BJ (cell line): Measurements from ENCODE around the gene SDK1. TPM values are rescaled to one million over a fixed set of nuclear protein-coding genes. Genes with fewer than 3 reads are reported as not detected.

Experiments
- CTCF ChIA-PET: fragments of 350-600 bp; formaldehyde crosslinking; extraction: SDS; loops from one replicate; lab custom pipeline; 2021; ENCODE audit warnings: antibody characterized with exemption, inconsistent platforms; lab: Yijun Ruan, JAX
- POLR2A ChIA-PET: fragments of 300-600 bp; sonication (Branson Sonifier 250); formaldehyde crosslinking; extraction: SDS; loops from one replicate; lab custom pipeline; 2021; ENCODE audit warnings: antibody characterized with exemption; lab: Charles Lee
- DNase-seq: peaks from one replicate; pipeline ENCODE4 v3.0.0-alpha.2; 2011; ENCODE audit warnings: low read depth
- H3K27me3 ChIP-seq: 2 replicates; pipeline ENCODE4 v1.6.0; 2011; ENCODE audit warnings: low read length; ENCODE audit not compliant: control insufficient read depth, insufficient read depth
- H3K36me3 ChIP-seq: 2 replicates; pipeline ENCODE4 v1.5.1; 2011; ENCODE audit warnings: low read length; ENCODE audit not compliant: control insufficient read depth, insufficient read depth
- H3K4me3 ChIP-seq: 2 replicates; pipeline ENCODE4 v1.5.1; 2011; ENCODE audit warnings: low read depth, mild to moderate bottlenecking, control low read depth, low read length
- polyA plus RNA-seq: library from polyadenylated mRNA; depleted of rRNA; stranded (reverse); fragments of >200 nt; gene quantifications from 2 replicates; pipeline ENCODE4 v1.2.3, GENCODE V29; 2011
- TF ChIP-seq, protein P1 (sequence below): IDR thresholded peaks from 2 replicates; pipeline ENCODE4 v1.5.1; 2011; ENCODE audit warnings: low read depth, mild to moderate bottlenecking, control low read depth, inconsistent platforms, low read length, moderate library complexity; ENCODE audit not compliant: insufficient read depth

SDK1 gene
- polyA plus RNA-seq, 1 experiment: 0.01 TPM

GRCh38 chr7:4069268-4070095 lies 768.4 kb downstream of the SDK1 start:
- CTCF ChIA-PET: no interaction called here
- no peak overlapping the region for H3K4me3 ChIP-seq
- H3K27me3 ChIP-seq: no peaks in the 10 kb centered on the region
- POLR2A ChIA-PET: no interaction called here
- H3K36me3 ChIP-seq: no peaks in the 10 kb centered on the region
- no peak for DNase-seq
- TF ChIP-seq, protein P1, sequence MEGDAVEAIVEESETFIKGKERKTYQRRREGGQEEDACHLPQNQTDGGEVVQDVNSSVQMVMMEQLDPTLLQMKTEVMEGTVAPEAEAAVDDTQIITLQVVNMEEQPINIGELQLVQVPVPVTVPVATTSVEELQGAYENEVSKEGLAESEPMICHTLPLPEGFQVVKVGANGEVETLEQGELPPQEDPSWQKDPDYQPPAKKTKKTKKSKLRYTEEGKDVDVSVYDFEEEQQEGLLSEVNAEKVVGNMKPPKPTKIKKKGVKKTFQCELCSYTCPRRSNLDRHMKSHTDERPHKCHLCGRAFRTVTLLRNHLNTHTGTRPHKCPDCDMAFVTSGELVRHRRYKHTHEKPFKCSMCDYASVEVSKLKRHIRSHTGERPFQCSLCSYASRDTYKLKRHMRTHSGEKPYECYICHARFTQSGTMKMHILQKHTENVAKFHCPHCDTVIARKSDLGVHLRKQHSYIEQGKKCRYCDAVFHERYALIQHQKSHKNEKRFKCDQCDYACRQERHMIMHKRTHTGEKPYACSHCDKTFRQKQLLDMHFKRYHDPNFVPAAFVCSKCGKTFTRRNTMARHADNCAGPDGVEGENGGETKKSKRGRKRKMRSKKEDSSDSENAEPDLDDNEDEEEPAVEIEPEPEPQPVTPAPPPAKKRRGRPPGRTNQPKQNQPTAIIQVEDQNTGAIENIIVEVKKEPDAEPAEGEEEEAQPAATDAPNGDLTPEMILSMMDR: no peak

DNA sequence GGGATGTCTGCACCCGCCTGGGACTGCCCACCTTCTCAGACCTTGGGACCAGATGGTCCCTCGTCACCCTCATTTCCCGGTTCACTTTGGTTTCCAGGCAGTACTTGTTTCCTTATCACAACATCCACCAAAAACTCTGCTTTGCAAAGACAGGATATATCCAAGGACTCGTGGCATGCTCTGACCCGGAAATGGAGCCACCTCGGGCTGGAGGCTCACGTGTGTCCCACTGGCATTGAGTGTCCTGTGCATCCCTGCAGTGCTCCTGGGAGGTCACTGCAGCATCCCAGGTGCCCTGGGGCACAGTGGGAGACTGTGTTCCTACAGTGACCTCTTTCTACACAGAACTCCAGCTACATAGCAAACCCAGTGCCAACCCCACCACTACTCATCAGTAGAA lies 769.2 kb downstream of the SDK1 start:
- H3K4me3 ChIP-seq: no peak overlapping the region
- ChIA-PET POLR2A (no interaction called here), CTCF (no interaction called here)
- H3K27me3 ChIP-seq: no peaks in the 10 kb centered on the region
- H3K36me3 ChIP-seq: no peaks in the 10 kb centered on the region
- no peak for DNase-seq
- TF ChIP-seq, protein P1: no peak

GRCh38 chr7:4071370-4072058 lies 770.5 kb downstream of the SDK1 start:
- no peak for DNase-seq
- CTCF ChIA-PET: interaction anchor here (0.6 to 1.2 kb wide), 2 partner anchors 13 to 21 kb away, joined by 3 read pairs; no protein-coding TSS in a partner anchor
- Histone ChIP-seq H3K27me3 (no peaks in the 10 kb centered on the region), H3K36me3 (no peaks in the 10 kb centered on the region), H3K4me3 (no peak overlapping the region)
- TF ChIP-seq, protein P1: no peak
- POLR2A ChIA-PET: no interaction called here

GRCh38 chr7:4072161-4072925 lies 771.3 kb downstream of the SDK1 start:
- ChIA-PET POLR2A (no interaction called here), CTCF (interaction anchor here (1.2 kb wide), 1 partner anchor 22 kb away, joined by 3 read pairs; no protein-coding TSS in a partner anchor)
- DNase-seq: no peak
- TF ChIP-seq, protein P1: no peak
- H3K4me3 ChIP-seq: no peak overlapping the region
- no peaks in the 10 kb centered on the region for H3K27me3 ChIP-seq
- H3K36me3 ChIP-seq: no peaks in the 10 kb centered on the region

GRCh38 chr7:4073052-4073451 lies 772.0 kb downstream of the SDK1 start:
- no peak for DNase-seq
- Histone ChIP-seq H3K27me3 (no peaks in the 10 kb centered on the region), H3K36me3 (no peaks in the 10 kb centered on the region), H3K4me3 (no peak overlapping the region)
- TF ChIP-seq, protein P1: no peak
- CTCF ChIA-PET: no interaction called here
- POLR2A ChIA-PET: no interaction called here
